A673 (cell line): ENCODE results near the gene TARBP1.

Experiments
- EZH2 ChIP-seq: fragments of 200-600 bp; sonication (generic); IDR thresholded peaks from 2 replicates; pipeline ENCODE4 v1.6.1; 2017; ENCODE audit warnings: borderline replicate concordance, low read depth, mild to moderate bottlenecking, mixed read lengths, antibody characterized with exemption, low read length; ENCODE audit not compliant: poor library complexity, severe bottlenecking
- TF ChIP-seq, protein P1 (sequence below): fragments of 300-800, 200-600 bp; sonication (generic); conservative IDR thresholded peaks from 2 replicates; pipeline ENCODE4 v1.5.1; 2017; ENCODE audit warnings: low read depth, mild to moderate bottlenecking, antibody characterized with exemption, low read length, moderate library complexity, mixed read lengths

DNA sequence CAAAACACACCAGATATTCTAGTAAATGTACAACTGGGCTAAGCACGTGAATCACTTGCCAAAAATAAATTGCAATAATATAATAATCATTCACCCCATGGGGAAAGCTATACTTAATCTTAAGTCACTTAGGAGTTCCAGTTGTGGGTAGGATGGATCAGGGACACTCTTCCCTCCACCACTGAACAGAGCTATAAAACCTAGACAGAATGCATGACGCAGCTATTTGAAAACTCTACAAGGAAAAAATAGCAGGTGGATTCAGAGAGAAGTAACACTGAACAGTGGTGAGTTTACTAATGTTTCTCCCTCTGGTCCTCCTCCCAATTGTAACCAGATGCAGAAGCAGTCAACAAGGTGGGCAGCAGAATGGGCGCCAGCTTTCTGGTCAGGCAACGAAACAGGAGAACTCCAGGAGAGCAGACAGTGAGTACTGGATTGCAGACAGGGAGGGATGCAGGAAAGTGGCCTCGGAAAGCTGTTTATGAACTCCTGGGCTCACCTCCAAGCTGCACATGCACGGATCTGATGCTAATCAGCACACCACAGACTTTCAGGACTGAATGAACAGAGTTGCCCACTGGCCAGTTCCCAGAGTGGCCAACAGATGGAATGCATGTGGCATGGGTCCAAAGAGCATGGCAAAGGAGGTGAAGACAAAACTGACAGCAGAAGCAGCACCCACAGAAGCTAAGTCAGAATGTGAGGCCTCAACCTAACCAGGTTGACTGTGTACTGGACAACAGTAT is 41.4 kb downstream of the TARBP1 start:
- TF ChIP-seq, protein P1, sequence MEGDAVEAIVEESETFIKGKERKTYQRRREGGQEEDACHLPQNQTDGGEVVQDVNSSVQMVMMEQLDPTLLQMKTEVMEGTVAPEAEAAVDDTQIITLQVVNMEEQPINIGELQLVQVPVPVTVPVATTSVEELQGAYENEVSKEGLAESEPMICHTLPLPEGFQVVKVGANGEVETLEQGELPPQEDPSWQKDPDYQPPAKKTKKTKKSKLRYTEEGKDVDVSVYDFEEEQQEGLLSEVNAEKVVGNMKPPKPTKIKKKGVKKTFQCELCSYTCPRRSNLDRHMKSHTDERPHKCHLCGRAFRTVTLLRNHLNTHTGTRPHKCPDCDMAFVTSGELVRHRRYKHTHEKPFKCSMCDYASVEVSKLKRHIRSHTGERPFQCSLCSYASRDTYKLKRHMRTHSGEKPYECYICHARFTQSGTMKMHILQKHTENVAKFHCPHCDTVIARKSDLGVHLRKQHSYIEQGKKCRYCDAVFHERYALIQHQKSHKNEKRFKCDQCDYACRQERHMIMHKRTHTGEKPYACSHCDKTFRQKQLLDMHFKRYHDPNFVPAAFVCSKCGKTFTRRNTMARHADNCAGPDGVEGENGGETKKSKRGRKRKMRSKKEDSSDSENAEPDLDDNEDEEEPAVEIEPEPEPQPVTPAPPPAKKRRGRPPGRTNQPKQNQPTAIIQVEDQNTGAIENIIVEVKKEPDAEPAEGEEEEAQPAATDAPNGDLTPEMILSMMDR: no peak
- no peak for TF ChIP-seq EZH2
